IPS DF 6.9 (cell line): ENCODE results near the gene PGPEP1.
"Not testable (repeated sequence)": the region's sequence is repeated elsewhere in the genome, so short reads cannot be mapped to it uniquely, and the experiment has no call there.

ENCODE experiments used
- DNase-seq: peaks from one replicate; pipeline ENCODE4 v3.0.0-alpha.2; 2013; ENCODE audit warnings: low read depth, low spot score
- H3K27ac ChIP-seq: one replicate; pipeline ENCODE4 v1.5.1; 2013; ENCODE audit warnings: low read length, control low read depth
- H3K27me3 ChIP-seq: 2 replicates; pipeline ENCODE4 v1.6.1; 2013; ENCODE audit warnings: mild to moderate bottlenecking, low read length; ENCODE audit not compliant: control insufficient read depth, insufficient read depth
- H3K36me3 ChIP-seq: 2 replicates; pipeline ENCODE4 v1.6.1; 2013; ENCODE audit warnings: low read length; ENCODE audit not compliant: control insufficient read depth, insufficient read depth
- H3K4me1 ChIP-seq: 2 replicates; pipeline ENCODE4 v1.6.1; 2013; ENCODE audit warnings: low read length; ENCODE audit not compliant: control insufficient read depth, insufficient read depth
- H3K4me3 ChIP-seq: 2 replicates; pipeline ENCODE4 v1.5.1; 2013; ENCODE audit warnings: mild to moderate bottlenecking, low read length
- H3K9me3 ChIP-seq: 2 replicates; pipeline ENCODE4 v1.6.1; 2013; ENCODE audit warnings: low read length, inconsistent platforms; ENCODE audit not compliant: control insufficient read depth, insufficient read depth
- WGBS: extraction: QIAGEN DNeasy Blood & Tissue Kit; methylation state at CpG from one replicate; pipeline ENCODE4 v1.1.7; 2013; ENCODE audit warnings: mixed read lengths, missing lambda C conversion rate; ENCODE audit not compliant: insufficient read length, insufficient coverage; 5-methylcytosine and 5-hydroxymethylcytosine counted together

PGPEP1 gene

GRCh38 chr19:18364277-18364825, 24.0 kb downstream of the PGPEP1 start:
- H3K4me1 ChIP-seq, H3K27ac ChIP-seq, H3K4me3 ChIP-seq, DNase-seq, H3K9me3 ChIP-seq, H3K27me3 ChIP-seq, H3K36me3 ChIP-seq: not testable (repeated sequence)
- WGBS, result no CpG with 5 or more reads among the region's 11 CpGs

- no peak overlapping the region for H3K27ac ChIP-seq
- no CpG with 5 or more reads among the region's 15 CpGs for WGBS
- H3K9me3 ChIP-seq, result no peaks in the 10 kb centered on the region
- no peak overlapping the region for H3K4me3 ChIP-seq
- H3K36me3 ChIP-seq, result no peaks in the 10 kb centered on the region; the same call in 1 of the 2 replicates
- peaks cover 5% of the 10 kb centered on the region; the same call in 1 of the 2 replicates for H3K4me1 ChIP-seq
- DNase-seq, result no peak
- no peaks in the 10 kb centered on the region for H3K27me3 ChIP-seq
Measured at GRCh38 chr19:18364826-18365528, 24.6 kb downstream of the PGPEP1 start.

- WGBS, result no CpG with 5 or more reads among the region's 2 CpGs
- Histone ChIP-seq H3K9me3 (no peaks in the 10 kb centered on the region), H3K27ac (no peak overlapping the region), H3K36me3 (no peaks in the 10 kb centered on the region; the same call in 1 of the 2 replicates), H3K4me1 (peaks cover 5% of the 10 kb centered on the region; the same call in 1 of the 2 replicates), H3K27me3 (no peaks in the 10 kb centered on the region), H3K4me3 (no peak overlapping the region)
- DNase-seq, result no peak
Measured at GRCh38 chr19:18366021-18366435, 25.6 kb downstream of the PGPEP1 start.

GRCh38 chr19:18368504-18369222, 28.3 kb downstream of the PGPEP1 start:
- Histone ChIP-seq H3K4me3 (no peak overlapping the region), H3K27me3 (no peaks in the 10 kb centered on the region), H3K9me3 (no peaks in the 10 kb centered on the region), H3K36me3 (no peaks in the 10 kb centered on the region; the same call in 1 of the 2 replicates), H3K27ac (no peak overlapping the region), H3K4me1 (peaks cover 5% of the 10 kb centered on the region; the same call in 1 of the 2 replicates)
- WGBS, result no CpG with 5 or more reads among the region's 15 CpGs
- DNase-seq, result no peak

GRCh38 chr19:18373407-18373891, 33.1 kb downstream of the PGPEP1 start:
- Histone ChIP-seq H3K27ac (no peak overlapping the region), H3K4me3 (no peak overlapping the region), H3K27me3 (no peaks in the 10 kb centered on the region), H3K4me1 (peaks cover 3% of the 10 kb centered on the region; the same call in 1 of the 2 replicates), H3K9me3 (no peaks in the 10 kb centered on the region), H3K36me3 (no peaks in the 10 kb centered on the region)
- DNase-seq, result no peak
- no CpG with 5 or more reads among the region's 4 CpGs for whole genome bisulfite sequencing

- H3K27me3 ChIP-seq, result no peaks in the 10 kb centered on the region
- no peaks in the 10 kb centered on the region for H3K36me3 ChIP-seq
- H3K9me3 ChIP-seq, result no peaks in the 10 kb centered on the region
- H3K4me3 ChIP-seq, result no peak overlapping the region
- H3K4me1 ChIP-seq, result peaks cover 3% of the 10 kb centered on the region; the same call in 1 of the 2 replicates
- peak; percentile 93 for DNase-seq
- no CpG with 5 or more reads among the region's 17 CpGs for WGBS
- H3K27ac ChIP-seq, result no peak overlapping the region
Measured at GRCh38 chr19:18373892-18374629, 33.7 kb downstream of the PGPEP1 start.

- no peaks in the 10 kb centered on the region for H3K9me3 ChIP-seq
- no CpG with 5 or more reads among the region's 6 CpGs for WGBS
- no peak overlapping the region for H3K27ac ChIP-seq
- H3K4me1 ChIP-seq, result peaks cover 4% of the 10 kb centered on the region; the same call in 1 of the 2 replicates
- H3K36me3 ChIP-seq, result no peaks in the 10 kb centered on the region
- no peak for DNase-seq
- H3K27me3 ChIP-seq, result no peaks in the 10 kb centered on the region
- H3K4me3 ChIP-seq, result no peak overlapping the region
Measured at GRCh38 chr19:18377026-18377425, 36.6 kb downstream of the PGPEP1 start.

GRCh38 chr19:18379803-18380747, 39.7 kb downstream of the PGPEP1 start:
- H3K4me3 ChIP-seq, result no peak overlapping the region
- no peak overlapping the region for H3K27ac ChIP-seq
- H3K36me3 ChIP-seq, result no peaks in the 10 kb centered on the region
- H3K4me1 ChIP-seq, result 0 out of 2 replicates have a peak, but pooled peaks cover 2% of the 10 kb centered on the region
- H3K27me3 ChIP-seq, result no peaks in the 10 kb centered on the region
- H3K9me3 ChIP-seq, result no peaks in the 10 kb centered on the region
- no peak for DNase-seq
- WGBS, result no CpG with 5 or more reads among the region's 22 CpGs

GRCh38 chr19:18380843-18381242, 40.4 kb downstream of the PGPEP1 start:
- H3K27me3 ChIP-seq, result no peaks in the 10 kb centered on the region
- 0 out of 2 replicates have a peak, but pooled peaks cover 2% of the 10 kb centered on the region for H3K4me1 ChIP-seq
- no peaks in the 10 kb centered on the region for H3K9me3 ChIP-seq
- H3K36me3 ChIP-seq, result no peaks in the 10 kb centered on the region
- WGBS, result no CpG with 5 or more reads among the region's 3 CpGs
- H3K4me3 ChIP-seq, result no peak overlapping the region
- H3K27ac ChIP-seq, result no peak overlapping the region
- DNase-seq, result no peak
